CD4-positive, alpha-beta T cell treated with Interferon alpha-2 for 1 hour (primary cell): ENCODE measurements around the gene LENG1.

Experiments
- DNase-seq, 2 donors: peaks; one replicate each; pipeline ENCODE4 v3.0.0-alpha.2; 2020 to 2022

The LENG1 gene

GRCh38 chr19:54162241-54162805 lies 2.8 kb upstream of the LENG1 start:
- peak; percentile 86 for DNase-seq

GRCh38 chr19:54160854-54161253 lies 1.3 kb upstream of the LENG1 start:
- no peak for DNase-seq

GRCh38 chr19:54160182-54160811 lies 776 bp upstream of the LENG1 start:
- DNase-seq, result no peak

GRCh38 chr19:54158812-54159351 lies 639 bp downstream of the LENG1 start:
- peak in 1 of 2 donors; percentile 31 for DNase-seq

GRCh38 chr19:54156953-54157352 lies 2.6 kb downstream of the LENG1 start:
- no peak for DNase-seq

- no peak for DNase-seq
Observed at GRCh38 chr19:54156490-54156889, 3.0 kb downstream of the LENG1 start.

- no peak for DNase-seq
Observed at GRCh38 chr19:54155694-54156093, 3.8 kb downstream of the LENG1 start.

GRCh38 chr19:54154603-54155345 lies 4.7 kb downstream of the LENG1 start:
- peak; percentile 20 to 47 for DNase-seq

- DNase-seq, result no peak
Observed at GRCh38 chr19:54153731-54154326, 5.7 kb downstream of the LENG1 start.

- DNase-seq, result no peak
Observed at GRCh38 chr19:54152878-54153524, 6.5 kb downstream of the LENG1 start.

GRCh38 chr19:54152267-54152666 lies 7.3 kb downstream of the LENG1 start:
- no peak for DNase-seq

- no peak for DNase-seq
Observed at GRCh38 chr19:54151362-54152035, 8.0 kb downstream of the LENG1 start.

GRCh38 chr19:54149021-54149812 lies 10.3 kb downstream of the LENG1 start:
- DNase-seq, result no peak

- no peak for DNase-seq
Observed at GRCh38 chr19:54148158-54148557, 11.4 kb downstream of the LENG1 start.

- no peak for DNase-seq
Observed at GRCh38 chr19:54147676-54148075, 11.8 kb downstream of the LENG1 start.

GRCh38 chr19:54145541-54146158 lies 13.9 kb downstream of the LENG1 start:
- DNase-seq, result no peak

GRCh38 chr19:54142166-54142780 lies 17.2 kb downstream of the LENG1 start:
- no peak for DNase-seq

- no peak for DNase-seq
Observed at GRCh38 chr19:54141356-54141755, 18.2 kb downstream of the LENG1 start.

GRCh38 chr19:54138489-54139256 lies 20.8 kb downstream of the LENG1 start:
- no peak for DNase-seq
